Coronary artery (tissue), 2 donors: ENCODE data around the gene NME4.
A peak's percentile ranks its signal among the peaks of the same experiment; 100 is the strongest.

Source experiments
- DNase-seq: peaks from one replicate; pipeline ENCODE4 v3.0.0-alpha.2; 2017; ENCODE audit warnings: low spot score
- H3K27ac ChIP-seq, 2 donors: fragments of 200-600 bp; sonication (generic); one replicate each; pipeline ENCODE4 v1.5.1; 2016 to 2019
- H3K4me3 ChIP-seq: fragments of 200-600 bp; sonication (generic); 2 replicates; pipeline ENCODE4 v1.5.1; 2016; ENCODE audit warnings: mild to moderate bottlenecking, moderate library complexity
- TF ChIP-seq, protein P1 (sequence below): fragments of 200-600 bp; sonication (generic); IDR thresholded peaks from one replicate; pipeline ENCODE4 v1.5.1; 2019; ENCODE audit warnings: antibody characterized with exemption

Gene NME4

DNA sequence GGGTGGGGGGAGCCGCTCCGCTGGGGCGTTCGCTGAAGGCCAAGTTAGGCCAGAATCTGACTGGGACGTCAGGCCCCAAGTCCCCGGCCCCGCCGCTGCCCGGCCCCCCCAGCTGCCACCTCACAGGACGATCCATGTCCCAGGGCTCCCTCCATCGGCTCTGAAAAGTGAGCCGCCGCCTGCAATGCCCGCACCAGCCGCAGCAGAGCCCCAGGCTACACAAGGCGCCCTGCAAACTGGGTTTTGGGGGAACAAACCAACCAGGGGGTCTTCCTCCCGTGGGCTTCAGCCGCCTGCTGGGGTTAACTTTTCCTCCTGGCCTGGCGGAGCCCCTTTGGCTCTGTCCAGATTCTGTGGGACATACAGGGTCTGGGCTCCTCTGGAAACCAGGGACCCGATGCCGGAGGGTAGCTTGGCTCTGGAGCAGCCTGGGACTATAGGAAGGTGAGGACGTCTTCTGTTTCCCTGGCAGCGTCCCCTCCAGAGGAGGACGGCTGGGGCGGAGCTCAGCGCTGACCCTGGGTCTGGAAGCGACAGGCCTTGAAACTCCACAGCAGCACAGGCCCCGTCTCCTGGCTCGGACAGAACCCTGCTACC, 835 bp downstream of the NME4 start:
- Histone ChIP-seq H3K27ac (peak overlapping the region; percentile 65 to 92), H3K4me3 (peak overlapping the region; percentile 82)
- TF ChIP-seq, protein P1, sequence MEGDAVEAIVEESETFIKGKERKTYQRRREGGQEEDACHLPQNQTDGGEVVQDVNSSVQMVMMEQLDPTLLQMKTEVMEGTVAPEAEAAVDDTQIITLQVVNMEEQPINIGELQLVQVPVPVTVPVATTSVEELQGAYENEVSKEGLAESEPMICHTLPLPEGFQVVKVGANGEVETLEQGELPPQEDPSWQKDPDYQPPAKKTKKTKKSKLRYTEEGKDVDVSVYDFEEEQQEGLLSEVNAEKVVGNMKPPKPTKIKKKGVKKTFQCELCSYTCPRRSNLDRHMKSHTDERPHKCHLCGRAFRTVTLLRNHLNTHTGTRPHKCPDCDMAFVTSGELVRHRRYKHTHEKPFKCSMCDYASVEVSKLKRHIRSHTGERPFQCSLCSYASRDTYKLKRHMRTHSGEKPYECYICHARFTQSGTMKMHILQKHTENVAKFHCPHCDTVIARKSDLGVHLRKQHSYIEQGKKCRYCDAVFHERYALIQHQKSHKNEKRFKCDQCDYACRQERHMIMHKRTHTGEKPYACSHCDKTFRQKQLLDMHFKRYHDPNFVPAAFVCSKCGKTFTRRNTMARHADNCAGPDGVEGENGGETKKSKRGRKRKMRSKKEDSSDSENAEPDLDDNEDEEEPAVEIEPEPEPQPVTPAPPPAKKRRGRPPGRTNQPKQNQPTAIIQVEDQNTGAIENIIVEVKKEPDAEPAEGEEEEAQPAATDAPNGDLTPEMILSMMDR: no peak

DNA sequence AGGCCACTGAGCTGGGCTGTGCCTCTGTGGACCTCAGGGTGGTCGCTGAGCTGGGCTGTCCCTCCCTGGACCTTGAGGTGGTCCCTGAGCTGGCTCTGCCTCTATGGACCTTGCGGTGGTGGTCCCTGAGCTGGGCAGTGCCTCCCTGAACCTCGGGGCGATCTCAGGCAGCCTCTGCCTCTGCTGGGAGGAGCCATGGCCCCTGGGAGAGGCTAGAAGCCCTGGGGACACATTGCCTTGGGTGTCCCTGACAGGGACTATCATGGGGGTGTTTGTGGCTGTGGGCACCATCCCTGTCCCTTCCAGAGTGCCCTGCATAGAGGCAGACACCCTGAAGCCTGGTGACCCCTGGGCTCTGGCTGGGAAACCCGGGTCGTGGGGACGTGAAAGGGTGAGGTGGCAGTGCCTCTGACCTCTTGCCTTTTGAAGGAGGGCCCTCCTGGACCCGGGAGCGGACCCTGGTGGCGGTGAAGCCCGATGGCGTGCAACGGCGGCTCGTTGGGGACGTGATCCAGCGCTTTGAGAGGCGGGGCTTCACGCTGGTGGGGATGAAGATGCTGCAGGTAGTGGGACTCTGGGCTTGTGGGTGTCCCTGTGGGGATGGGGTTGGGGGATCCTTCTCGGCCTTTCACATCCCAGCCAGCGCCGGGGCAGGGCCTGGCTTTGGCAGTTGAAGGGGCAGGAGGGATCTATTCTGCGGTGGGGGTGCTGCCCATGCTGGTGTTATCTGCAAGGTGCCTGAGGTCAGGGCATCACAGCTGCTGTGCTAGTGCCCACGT, 1.8 kb downstream of the NME4 start:
- Histone ChIP-seq H3K4me3 (no peak overlapping the region), H3K27ac (peak overlapping the region in 1 of 2 donors; percentile 92)
- TF ChIP-seq, protein P1: no peak
- no peak for DNase-seq

More for the DNA sequence above, 835 bp downstream of the NME4 start:
- DNase-seq: peak; percentile 91

DNA sequence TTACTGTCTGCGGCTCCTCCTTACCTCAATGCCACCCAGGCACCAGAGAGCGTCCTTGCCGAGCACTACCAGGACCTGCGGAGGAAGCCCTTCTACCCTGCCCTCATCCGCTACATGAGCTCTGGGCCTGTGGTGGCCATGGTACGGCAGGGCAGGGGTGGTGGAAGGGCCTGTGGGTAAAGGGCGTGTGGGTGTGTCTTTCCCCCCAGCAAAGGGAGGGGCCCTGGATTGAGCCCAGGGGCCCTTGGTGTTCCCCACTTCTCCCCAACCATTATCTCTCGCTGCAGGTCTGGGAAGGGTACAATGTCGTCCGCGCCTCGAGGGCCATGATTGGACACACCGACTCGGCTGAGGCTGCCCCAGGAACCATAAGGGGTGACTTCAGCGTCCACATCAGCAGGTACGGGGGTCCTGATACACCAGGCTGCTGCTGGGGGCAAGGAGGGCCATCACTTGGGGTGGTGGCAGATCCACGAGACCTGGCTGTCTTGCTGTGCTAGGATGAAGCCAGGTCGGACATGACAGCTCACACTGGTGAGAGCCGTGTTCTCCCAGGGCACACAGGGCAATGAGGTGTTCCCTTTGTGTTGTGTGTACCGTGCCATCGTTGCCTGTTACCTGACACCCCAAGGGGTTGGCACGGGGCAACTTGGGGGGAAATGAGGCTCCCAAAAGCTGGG, 2.5 kb downstream of the NME4 start:
- no peak overlapping the region for H3K4me3 ChIP-seq
- TF ChIP-seq, protein P1: no peak
- peak overlapping the region in 1 of 2 donors; percentile 98 for H3K27ac ChIP-seq
- DNase-seq: no peak

DNA sequence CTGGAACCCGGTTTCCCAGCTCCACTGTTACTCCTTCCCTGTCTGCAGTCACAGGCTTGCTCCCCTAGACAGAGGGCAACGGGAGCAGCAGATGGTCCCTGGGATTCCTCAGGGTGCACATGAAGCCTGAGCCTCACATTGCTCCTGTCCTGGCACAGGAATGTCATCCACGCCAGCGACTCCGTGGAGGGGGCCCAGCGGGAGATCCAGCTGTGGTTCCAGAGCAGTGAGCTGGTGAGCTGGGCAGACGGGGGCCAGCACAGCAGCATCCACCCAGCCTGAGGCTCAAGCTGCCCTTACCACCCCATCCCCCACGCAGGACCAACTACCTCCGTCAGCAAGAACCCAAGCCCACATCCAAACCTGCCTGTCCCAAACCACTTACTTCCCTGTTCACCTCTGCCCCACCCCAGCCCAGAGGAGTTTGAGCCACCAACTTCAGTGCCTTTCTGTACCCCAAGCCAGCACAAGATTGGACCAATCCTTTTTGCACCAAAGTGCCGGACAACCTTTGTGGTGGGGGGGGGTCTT, 3.1 kb downstream of the NME4 start:
- TF ChIP-seq, protein P1: no peak
- peak overlapping the region; percentile 86 for H3K4me3 ChIP-seq
- H3K27ac ChIP-seq: peak overlapping the region in 1 of 2 donors; percentile 98
- no peak for DNase-seq

DNA sequence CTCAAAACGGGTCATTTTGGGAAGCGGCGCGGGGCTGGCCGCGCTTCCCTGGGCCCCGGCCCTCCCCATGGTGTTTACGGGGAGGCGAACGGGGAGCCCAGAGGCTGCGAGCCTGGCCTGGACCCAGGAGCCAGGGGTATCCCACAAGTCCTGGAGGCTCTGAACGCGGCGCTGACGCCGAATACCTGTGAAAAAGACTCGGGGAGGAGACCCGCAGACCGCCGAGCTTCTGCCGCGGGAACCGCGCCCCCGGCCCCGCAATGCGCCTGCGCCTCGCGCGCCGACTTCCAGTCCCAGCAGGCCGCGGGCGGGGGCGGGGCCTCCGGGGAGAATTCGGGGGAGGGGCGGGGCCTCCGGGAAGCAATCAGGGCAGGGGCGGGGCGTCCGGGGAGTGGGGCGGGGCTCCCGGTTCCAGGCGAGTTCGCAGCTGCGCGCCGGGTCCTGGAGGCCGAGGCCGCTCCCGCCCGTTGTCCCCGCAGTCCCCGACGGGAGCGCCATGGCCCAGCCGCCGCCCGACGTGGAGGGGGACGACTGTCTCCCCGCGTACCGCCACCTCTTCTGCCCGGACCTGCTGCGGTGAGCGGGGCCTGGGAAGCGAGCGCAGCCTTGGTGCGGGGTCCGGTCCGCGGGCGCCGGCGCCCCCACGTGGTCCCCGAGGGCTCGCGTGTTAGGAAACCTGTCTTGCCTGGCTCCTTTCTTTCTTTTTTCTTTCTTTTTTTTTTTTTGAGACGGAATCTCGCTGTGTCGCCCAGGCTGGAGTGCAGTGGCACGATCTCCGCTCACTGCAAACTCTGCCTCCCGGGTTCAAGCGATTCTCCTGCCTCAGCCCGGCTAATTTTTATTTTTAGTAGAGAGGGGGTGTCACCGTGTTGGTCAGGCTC, 4.7 kb downstream of the NME4 start, which contains the start of gene DECR2:
Gene DECR2 (plus strand): TSS at position 418 of the 881 bp plus-strand sequence. CDS start 79 bp downstream, at position 497.
- H3K4me3 ChIP-seq: peak within 1 kb of the TSS; percentile 86
- TF ChIP-seq, protein P1: no peak
- peak; percentile 97 for DNase-seq
- peak within 1 kb of the TSS; percentile 88 to 98 for H3K27ac ChIP-seq

DNA sequence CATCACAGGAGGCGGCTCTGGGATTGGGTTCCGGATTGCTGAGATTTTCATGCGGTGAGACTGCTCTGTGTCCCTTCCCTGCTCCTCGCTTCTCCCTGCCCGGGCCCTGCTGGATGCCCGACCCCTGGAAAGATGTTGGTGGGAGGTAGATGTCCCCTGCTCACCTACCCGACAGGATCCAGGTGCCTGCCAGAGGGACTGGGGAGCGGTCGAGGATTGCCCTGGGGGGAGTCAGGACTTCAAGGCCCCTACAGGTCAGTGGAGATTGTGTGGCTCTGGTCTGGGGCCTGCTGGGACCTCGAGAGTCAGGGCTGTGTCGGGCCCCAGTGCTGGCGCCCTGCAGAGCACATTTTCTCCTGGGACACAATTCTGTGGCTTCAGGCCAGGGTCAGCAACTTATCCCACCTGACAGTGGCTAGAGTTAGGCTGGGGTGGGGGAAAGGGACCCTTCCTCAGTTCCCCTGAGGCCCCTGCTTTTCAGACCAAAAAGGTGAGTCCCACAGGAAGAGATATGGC, 8.0 kb downstream of the NME4 start:
- TF ChIP-seq, protein P1: no peak
- H3K27ac ChIP-seq: no peak overlapping the region
- H3K4me3 ChIP-seq: no peak overlapping the region
- no peak for DNase-seq
